ENCODE data around the gene HPGDS. TPM values are rescaled to one million over a fixed set of nuclear protein-coding genes. Genes with fewer than 3 reads are reported as not detected.

HPGDS gene
- total RNA-seq, 5 donors from 2014 or later (not counting 1 experiment from before 2014, with no cell fraction given): 0.47 to 1.3 (median 1.2) TPM

- Histone ChIP-seq H3K4me3 (ENCODE audit: control insufficient read depth in 1 of 2, extremely low read depth in 1 of 2, low read length in 1 of 2) (no peak overlapping the region), H3K9me3 (no peaks in the 10 kb centered on the region), H3K27me3 (replicated peaks in 1 of 2; ENCODE audit: control insufficient read depth in 2 of 2, extremely low read depth in 1 of 2, insufficient read depth in 2 of 2, low read length in 1 of 2) (peaks cover 0 to 4% of the 10 kb centered on the region in 2 experiments), H3K27ac (ENCODE audit: low read length) (no peak overlapping the region), H3K36me3 (ENCODE audit: control insufficient read depth in 2 of 2, extremely low read depth in 1 of 2, insufficient read depth in 1 of 2, low read length in 1 of 2) (no peaks in the 10 kb centered on the region), H3K4me1 (ENCODE audit: control insufficient read depth in 1 of 2, extremely low read depth in 1 of 2, insufficient read depth in 2 of 2, low read length in 2 of 2) (no peaks in the 10 kb centered on the region)
- peaks cover 0 to 2% of the 10 kb centered on the region in 2 donors for H3K27me3 Mint-ChIP-seq
- H3K36me3 Mint-ChIP-seq: no peaks in the 10 kb centered on the region
- no peak for DNase-seq
- H3K4me3 Mint-ChIP-seq: no peak overlapping the region
- ATAC-seq (replicated peaks in 1 of 4): no peak
- no peak overlapping the region for H3K27ac Mint-ChIP-seq
- peaks cover 4 to 17% (median 8%) of the 10 kb centered on the region in 3 donors for H3K4me1 Mint-ChIP-seq
- no peaks in the 10 kb centered on the region for H3K9me3 Mint-ChIP-seq
- CTCF ChIA-PET: no interaction called here
- POLR2A ChIA-PET: no interaction called here
These were observed 3.9 kb upstream of the HPGDS start for GRCh38 chr4:94346541-94346940.

GRCh38 chr4:94345969-94346368, 3.3 kb upstream of the HPGDS start:
- Histone ChIP-seq H3K27ac (ENCODE audit: low read length) (no peak overlapping the region), H3K27me3 (replicated peaks in 1 of 2; ENCODE audit: control insufficient read depth in 2 of 2, extremely low read depth in 1 of 2, insufficient read depth in 2 of 2, low read length in 1 of 2) (peaks cover 0 to 4% of the 10 kb centered on the region in 2 experiments), H3K9me3 (no peaks in the 10 kb centered on the region), H3K4me3 (ENCODE audit: control insufficient read depth in 1 of 2, extremely low read depth in 1 of 2, low read length in 1 of 2) (no peak overlapping the region), H3K4me1 (ENCODE audit: control insufficient read depth in 1 of 2, extremely low read depth in 1 of 2, insufficient read depth in 2 of 2, low read length in 2 of 2) (no peaks in the 10 kb centered on the region), H3K36me3 (ENCODE audit: control insufficient read depth in 2 of 2, extremely low read depth in 1 of 2, insufficient read depth in 1 of 2, low read length in 1 of 2) (no peaks in the 10 kb centered on the region)
- H3K9me3 Mint-ChIP-seq: no peaks in the 10 kb centered on the region
- peaks cover 4 to 14% (median 8%) of the 10 kb centered on the region in 3 donors for H3K4me1 Mint-ChIP-seq
- ChIA-PET CTCF (no interaction called here), POLR2A (no interaction called here)
- no peak for ATAC-seq (replicated peaks in 1 of 4)
- DNase-seq: no peak
- H3K36me3 Mint-ChIP-seq: no peaks in the 10 kb centered on the region
- no peak overlapping the region for H3K4me3 Mint-ChIP-seq
- no peaks in the 10 kb centered on the region for H3K27me3 Mint-ChIP-seq
- no peak overlapping the region for H3K27ac Mint-ChIP-seq
- WGBS (ENCODE audit: insufficient coverage): no CpG with 5 or more reads among the region's 2 CpGs

GRCh38 chr4:94345266-94345665, 2.6 kb upstream of the HPGDS start:
- DNase-seq: no peak
- no peaks in the 10 kb centered on the region for H3K36me3 ChIP-seq (ENCODE audit: control insufficient read depth in 2 of 2, extremely low read depth in 1 of 2, insufficient read depth in 1 of 2, low read length in 1 of 2)
- no peak overlapping the region for H3K4me3 Mint-ChIP-seq
- no peak overlapping the region for H3K4me3 ChIP-seq (ENCODE audit: control insufficient read depth in 1 of 2, extremely low read depth in 1 of 2, low read length in 1 of 2)
- H3K9me3 ChIP-seq: no peaks in the 10 kb centered on the region
- H3K36me3 Mint-ChIP-seq: no peaks in the 10 kb centered on the region
- no peaks in the 10 kb centered on the region for H3K4me1 ChIP-seq (ENCODE audit: control insufficient read depth in 1 of 2, extremely low read depth in 1 of 2, insufficient read depth in 2 of 2, low read length in 2 of 2)
- H3K27ac ChIP-seq (ENCODE audit: low read length): no peak overlapping the region
- H3K27me3 ChIP-seq (replicated peaks in 1 of 2; ENCODE audit: control insufficient read depth in 2 of 2, extremely low read depth in 1 of 2, insufficient read depth in 2 of 2, low read length in 1 of 2): peaks cover 0 to 4% of the 10 kb centered on the region in 2 experiments
- WGBS (ENCODE audit: insufficient coverage): no CpG with 5 or more reads among the region's 4 CpGs
- H3K9me3 Mint-ChIP-seq: no peaks in the 10 kb centered on the region
- H3K27me3 Mint-ChIP-seq: no peaks in the 10 kb centered on the region
- no peak for ATAC-seq (replicated peaks in 1 of 4)
- ChIA-PET POLR2A (no interaction called here), CTCF (no interaction called here)
- H3K27ac Mint-ChIP-seq: no peak overlapping the region
- H3K4me1 Mint-ChIP-seq: peaks cover 4 to 14% (median 8%) of the 10 kb centered on the region in 3 donors

- H3K4me3 Mint-ChIP-seq: no peak overlapping the region
- Histone ChIP-seq H3K4me1 (ENCODE audit: control insufficient read depth in 1 of 2, extremely low read depth in 1 of 2, insufficient read depth in 2 of 2, low read length in 2 of 2) (peaks cover 0 to 4% of the 10 kb centered on the region in 2 experiments), H3K9me3 (no peaks in the 10 kb centered on the region), H3K36me3 (ENCODE audit: control insufficient read depth in 2 of 2, extremely low read depth in 1 of 2, insufficient read depth in 1 of 2, low read length in 1 of 2) (no peaks in the 10 kb centered on the region), H3K27ac (ENCODE audit: low read length) (no peak overlapping the region), H3K27me3 (replicated peaks in 1 of 2; ENCODE audit: control insufficient read depth in 2 of 2, extremely low read depth in 1 of 2, insufficient read depth in 2 of 2, low read length in 1 of 2) (no peaks in the 10 kb centered on the region), H3K4me3 (ENCODE audit: control insufficient read depth in 1 of 2, extremely low read depth in 1 of 2, low read length in 1 of 2) (no peak overlapping the region)
- no peaks in the 10 kb centered on the region for H3K9me3 Mint-ChIP-seq
- peaks cover 9 to 20% (median 13%) of the 10 kb centered on the region in 3 donors for H3K4me1 Mint-ChIP-seq
- H3K27me3 Mint-ChIP-seq: no peaks in the 10 kb centered on the region
- H3K36me3 Mint-ChIP-seq: no peaks in the 10 kb centered on the region
- WGBS (ENCODE audit: insufficient coverage): 93% methylated on average over 4 of the region's 5 CpGs
- DNase-seq (no peak), ATAC-seq (replicated peaks in 1 of 4) (no peak)
- ChIA-PET POLR2A (interaction anchor here in 1 of 2 donors (0.7 kb wide), 1 partner anchor 18 kb away, joined by 4 read pairs; no protein-coding TSS in a partner anchor), CTCF (no interaction called here)
- no peak overlapping the region for H3K27ac Mint-ChIP-seq
These were observed 1.8 kb upstream of the HPGDS start for GRCh38 chr4:94344457-94344856.

- H3K9me3 ChIP-seq: no peaks in the 10 kb centered on the region
- no CpG with 5 or more reads among the region's 3 CpGs for WGBS (ENCODE audit: insufficient coverage)
- no peak for DNase-seq
- Mint-ChIP-seq H3K4me1 (peaks cover 18 to 31% (median 22%) of the 10 kb centered on the region in 3 donors), H3K27me3 (no peaks in the 10 kb centered on the region), H3K36me3 (no peaks in the 10 kb centered on the region), H3K27ac (no peak overlapping the region), H3K4me3 (no peak overlapping the region), H3K9me3 (no peaks in the 10 kb centered on the region)
- ChIA-PET CTCF (no interaction called here), POLR2A (no interaction called here)
- no peak for ATAC-seq (replicated peaks in 1 of 4)
- H3K36me3 ChIP-seq (ENCODE audit: control insufficient read depth in 2 of 2, extremely low read depth in 1 of 2, insufficient read depth in 1 of 2, low read length in 1 of 2): no peaks in the 10 kb centered on the region
- H3K4me3 ChIP-seq (ENCODE audit: control insufficient read depth in 1 of 2, extremely low read depth in 1 of 2, low read length in 1 of 2): no peak overlapping the region
- no peak overlapping the region for H3K27ac ChIP-seq (ENCODE audit: low read length)
- no peaks in the 10 kb centered on the region for H3K27me3 ChIP-seq (replicated peaks in 1 of 2; ENCODE audit: control insufficient read depth in 2 of 2, extremely low read depth in 1 of 2, insufficient read depth in 2 of 2, low read length in 1 of 2)
- H3K4me1 ChIP-seq (ENCODE audit: control insufficient read depth in 1 of 2, extremely low read depth in 1 of 2, insufficient read depth in 2 of 2, low read length in 2 of 2): peaks cover 3 to 8% of the 10 kb centered on the region in 2 experiments
These were observed 910 bp downstream of the HPGDS start for GRCh38 chr4:94341481-94342370.

GRCh38 chr4:94339779-94340178, 2.9 kb downstream of the HPGDS start:
- Histone ChIP-seq H3K27me3 (replicated peaks in 1 of 2; ENCODE audit: control insufficient read depth in 2 of 2, extremely low read depth in 1 of 2, insufficient read depth in 2 of 2, low read length in 1 of 2) (no peaks in the 10 kb centered on the region), H3K9me3 (no peaks in the 10 kb centered on the region), H3K36me3 (ENCODE audit: control insufficient read depth in 2 of 2, extremely low read depth in 1 of 2, insufficient read depth in 1 of 2, low read length in 1 of 2) (no peaks in the 10 kb centered on the region), H3K4me1 (ENCODE audit: control insufficient read depth in 1 of 2, extremely low read depth in 1 of 2, insufficient read depth in 2 of 2, low read length in 2 of 2) (peaks cover 3 to 8% of the 10 kb centered on the region in 2 experiments), H3K27ac (ENCODE audit: low read length) (no peak overlapping the region), H3K4me3 (ENCODE audit: control insufficient read depth in 1 of 2, extremely low read depth in 1 of 2, low read length in 1 of 2) (peak overlapping the region in 1 of 2 donors; percentile 30)
- peak; percentile 39 to 74 (median 56) for ATAC-seq (replicated peaks in 1 of 4)
- H3K4me1 Mint-ChIP-seq: peaks cover 21 to 30% (median 22%) of the 10 kb centered on the region in 3 donors
- ChIA-PET CTCF (interaction anchor here in 1 of 2 donors (0.6 kb wide), 1 partner anchor 1052 kb away, joined by 3 read pairs; no protein-coding TSS in a partner anchor), POLR2A (no interaction called here)
- no CpG with 5 or more reads among the region's 9 CpGs for WGBS (ENCODE audit: insufficient coverage)
- no peaks in the 10 kb centered on the region for H3K9me3 Mint-ChIP-seq
- DNase-seq: peak in 2 of 35 experiments; percentile 2 to 35
- peak overlapping the region; percentile 86 to 90 for H3K27ac Mint-ChIP-seq
- no peaks in the 10 kb centered on the region for H3K36me3 Mint-ChIP-seq
- H3K4me3 Mint-ChIP-seq: peak overlapping the region; percentile 78 to 82 (median 79)
- no peaks in the 10 kb centered on the region for H3K27me3 Mint-ChIP-seq

All from T-cell (primary cell).